Adipose tissue (tissue), 3 donors: ENCODE data around the gene RBMS1. TPM values are rescaled to one million over a fixed set of nuclear protein-coding genes. Genes with fewer than 3 reads are reported as not detected.

Source experiments
- H3K27ac ChIP-seq: one replicate; pipeline ENCODE4 v1.5.1; 2013; ENCODE audit warnings: low read depth, low read length
- WGBS, 3 donors: extraction: QIAGEN DNeasy Blood & Tissue Kit; methylation state at CpG; one replicate each; pipeline ENCODE4 v1.1.7; 2013; 5-methylcytosine and 5-hydroxymethylcytosine counted together
- polyA plus RNA-seq, 3 donors: library from polyadenylated mRNA; stranded (reverse); fragments of 200-250 nt; gene quantifications; one replicate each; pipeline ENCODE4 v1.2.3, GENCODE V29; 2013
- donor health status: healthy with polysubstance abuse.
- donor health status: Bipolar disorder and iron deficiency.
- donor health status: healthy.

RBMS1 gene
- polyA plus RNA-seq, 3 donors: 8.5 to 75.7 (median 67.0) TPM

DNA sequence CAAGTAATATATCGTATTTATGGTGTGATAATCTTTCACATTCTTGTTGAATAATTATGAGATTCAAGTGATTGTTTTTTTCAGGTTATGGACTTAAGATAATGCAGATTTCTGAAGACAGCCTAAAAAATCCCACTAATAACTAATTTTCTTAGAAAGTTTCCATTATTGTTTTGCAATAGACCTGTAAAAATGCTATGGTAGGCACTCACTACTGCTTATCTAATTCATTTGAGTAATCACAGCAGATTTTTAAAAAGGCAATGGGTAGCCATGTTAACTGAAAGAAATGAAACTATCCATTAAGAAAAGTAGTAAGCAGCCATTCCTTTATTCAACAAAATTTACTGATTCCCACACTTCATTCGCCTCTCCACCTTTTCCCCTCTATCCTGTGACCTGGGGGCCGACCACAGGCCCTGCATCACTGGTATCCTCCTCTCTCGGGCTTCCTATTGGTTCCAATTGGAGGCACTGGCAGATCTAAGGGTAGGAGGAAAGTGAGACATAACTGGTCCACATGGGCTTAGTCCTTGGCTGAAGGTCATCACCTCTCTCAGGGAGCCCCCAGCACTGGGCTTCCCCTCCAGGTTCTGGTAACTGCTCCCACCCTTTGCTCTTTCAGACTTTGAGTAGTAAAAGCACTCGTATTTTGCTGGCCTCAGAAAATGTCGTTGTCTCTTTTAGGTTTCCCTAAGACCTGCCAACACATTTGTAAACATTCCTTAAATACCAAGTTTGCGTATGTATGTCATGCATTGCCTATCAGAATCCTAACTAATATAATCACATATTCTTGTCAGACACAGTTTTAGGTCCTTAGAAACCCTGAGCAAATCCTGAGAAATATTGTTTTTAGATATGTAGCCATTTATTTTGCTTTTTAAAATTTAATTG lies 18.5 kb downstream of the RBMS1 start:
- WGBS, 3 donors: 85 to 87% (median 87%) methylated on average over 7 of the region's 7 CpGs

GRCh38 chr2:160474319-160474645 lies 19.3 kb downstream of the RBMS1 start:
- no peak overlapping the region for H3K27ac ChIP-seq
- WGBS, 3 donors: 74 to 79% (median 77%) methylated on average over 6 of the region's 6 CpGs

More for the DNA sequence above, 18.5 kb downstream of the RBMS1 start:
- no peak overlapping the region for H3K27ac ChIP-seq

GRCh38 chr2:160473468-160474318 lies 19.9 kb downstream of the RBMS1 start:
- 61 to 72% (median 63%) methylated on average over 2 of the region's 2 CpGs for WGBS, 3 donors
- H3K27ac ChIP-seq: no peak overlapping the region

DNA sequence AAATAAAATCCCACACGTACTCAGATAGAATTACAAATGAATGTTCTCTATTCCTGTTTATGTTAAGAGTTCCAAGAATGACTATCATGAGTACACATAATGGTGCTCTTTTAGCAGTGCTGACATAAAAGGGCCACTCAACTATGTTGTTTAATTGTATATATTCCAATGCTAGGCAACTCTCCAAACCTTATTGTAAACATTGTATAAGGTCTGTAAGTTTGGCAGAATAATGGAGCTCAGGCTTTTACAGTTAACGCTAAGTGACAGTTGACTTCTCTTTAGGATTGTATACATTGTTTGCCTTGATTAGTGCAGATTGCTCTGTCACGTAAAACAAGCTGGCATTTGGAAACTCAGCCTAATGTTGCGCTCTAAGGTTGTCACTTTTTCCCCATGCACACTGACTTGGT lies 20.8 kb downstream of the RBMS1 start:
- WGBS, 3 donors: 63 to 77% (median 70%) methylated on average over 4 of the region's 4 CpGs
- H3K27ac ChIP-seq: no peak overlapping the region

GRCh38 chr2:160471950-160472349 lies 21.7 kb downstream of the RBMS1 start:
- 51 to 90% (median 72%) methylated on average over 3 of the region's 3 CpGs for WGBS, 3 donors
- H3K27ac ChIP-seq: no peak overlapping the region

DNA sequence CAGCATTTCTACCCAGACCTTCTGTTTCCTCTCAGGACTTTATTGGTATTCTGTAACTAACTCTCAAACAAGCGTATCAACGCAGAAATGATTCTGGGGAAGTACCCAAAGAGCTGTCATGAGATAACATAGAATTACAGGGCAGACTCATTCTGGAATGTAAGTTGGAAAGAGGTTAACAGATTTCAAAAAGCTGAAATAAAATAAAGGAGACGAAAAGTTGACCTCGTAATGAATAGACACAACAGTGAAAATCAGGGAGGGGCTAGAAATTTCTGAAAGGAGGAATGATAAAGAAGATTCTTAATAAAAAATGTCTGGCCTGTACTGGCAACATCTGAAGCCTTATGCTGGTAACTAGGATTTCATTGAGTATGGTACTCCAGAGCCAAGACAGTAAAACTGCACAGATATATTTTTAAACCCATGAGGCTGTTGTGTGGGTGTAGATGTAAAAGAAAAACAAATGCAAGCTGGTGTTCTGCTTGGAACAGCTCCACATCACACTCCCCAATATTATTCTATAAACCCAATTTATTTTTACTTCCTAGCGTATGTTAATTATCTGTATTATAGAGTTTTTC lies 23.9 kb downstream of the RBMS1 start:
- peak overlapping the region; percentile 26 for H3K27ac ChIP-seq
- WGBS, 3 donors: 68 to 88% (median 70%) methylated on average over 5 of the region's 5 CpGs

- WGBS, 3 donors: 77 to 90% (median 82%) methylated on average over 6 of the region's 6 CpGs
These were observed 24.4 kb downstream of the RBMS1 start for GRCh38 chr2:160469164-160469563.

DNA sequence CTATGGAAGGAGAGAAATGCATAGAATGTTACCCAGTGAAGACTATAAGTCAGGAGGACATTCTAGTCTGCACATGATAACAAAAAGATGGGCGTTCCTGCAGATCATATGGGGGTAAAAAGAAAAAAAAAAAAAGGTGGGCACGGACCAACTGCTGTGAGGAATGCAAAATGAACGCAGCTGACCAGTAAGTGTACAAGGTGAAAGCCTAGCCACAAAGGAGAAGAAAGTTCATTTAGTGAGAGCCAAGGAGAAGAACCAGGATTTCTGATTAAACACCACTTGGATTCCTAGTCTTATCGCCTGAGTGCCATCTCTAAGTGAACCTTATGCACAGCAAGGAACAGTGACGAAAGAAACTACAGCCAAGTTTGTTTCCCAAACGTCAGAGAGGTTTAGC lies 26.5 kb downstream of the RBMS1 start:
- H3K27ac ChIP-seq: no peak overlapping the region
- WGBS, 3 donors: 88 to 94% (median 94%) methylated on average over 6 of the region's 6 CpGs

More at GRCh38 chr2:160469164-160469563, 24.4 kb downstream of the RBMS1 start:
- H3K27ac ChIP-seq: peak overlapping the region; percentile 26

DNA sequence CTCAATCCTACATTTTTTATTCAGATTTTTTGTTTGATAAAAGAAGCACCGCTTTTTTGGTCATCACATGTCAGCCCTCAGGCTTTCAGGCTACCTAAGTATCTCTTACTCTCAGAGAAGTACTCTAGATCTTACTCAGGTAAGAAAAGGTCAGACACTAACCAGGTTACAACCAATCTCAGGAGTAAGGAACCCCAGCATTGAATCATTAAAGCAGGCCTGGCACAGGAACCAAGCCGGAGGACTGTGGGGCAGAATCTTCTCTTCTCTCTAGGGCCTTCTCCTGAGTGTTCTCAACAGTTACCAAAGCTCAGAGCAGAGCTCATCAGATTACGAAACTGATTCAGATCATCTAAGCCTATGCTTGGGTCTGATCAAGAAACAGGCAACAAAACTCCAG lies 28.2 kb downstream of the RBMS1 start:
- 75 to 97% (median 89%) methylated on average over 3 of the region's 3 CpGs for WGBS, 3 donors
- H3K27ac ChIP-seq: no peak overlapping the region

GRCh38 chr2:160465002-160465401 lies 28.6 kb downstream of the RBMS1 start:
- no peak overlapping the region for H3K27ac ChIP-seq
- WGBS, 3 donors: 74 to 76% (median 74%) methylated on average over 2 of the region's 2 CpGs

- WGBS, 3 donors: 86 to 94% (median 88%) methylated on average over 2 of the region's 2 CpGs
- H3K27ac ChIP-seq: no peak overlapping the region
These were observed 29.6 kb downstream of the RBMS1 start for GRCh38 chr2:160464017-160464416.

- no peak overlapping the region for H3K27ac ChIP-seq
- 97 to 99% (median 98%) methylated on average over 9 of the region's 9 CpGs for WGBS, 3 donors
These were observed 30.4 kb downstream of the RBMS1 start for GRCh38 chr2:160463245-160463644.

DNA sequence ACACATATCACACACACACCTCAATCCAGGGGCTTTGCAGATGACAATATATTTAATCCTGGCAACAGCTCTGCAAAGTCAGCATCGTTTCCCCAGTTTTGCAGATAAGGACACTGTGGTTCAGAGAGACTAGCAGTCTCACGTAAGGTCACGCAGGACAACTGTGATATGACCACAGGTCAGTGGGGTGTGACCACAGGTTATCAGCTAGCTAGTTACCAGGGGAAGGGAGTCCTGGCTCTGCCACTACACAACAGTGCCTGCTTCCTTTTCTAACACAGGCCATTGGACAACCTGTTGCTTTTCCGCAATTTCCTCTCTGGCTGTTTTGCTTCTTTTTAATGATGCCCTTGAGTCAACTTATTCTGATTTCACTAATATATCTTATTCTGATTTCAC lies 33.3 kb downstream of the RBMS1 start:
- no peak overlapping the region for H3K27ac ChIP-seq
- WGBS, 3 donors: 86 to 92% (median 88%) methylated on average over 4 of the region's 4 CpGs

- 42 to 63% (median 61%) methylated on average over 1 of the region's 1 CpG for WGBS, 3 donors
- H3K27ac ChIP-seq: no peak overlapping the region
These were observed 33.9 kb downstream of the RBMS1 start for GRCh38 chr2:160459538-160460332.

GRCh38 chr2:160458718-160459453 lies 34.7 kb downstream of the RBMS1 start:
- WGBS, 3 donors: 82 to 90% (median 89%) methylated on average over 10 of the region's 10 CpGs

DNA sequence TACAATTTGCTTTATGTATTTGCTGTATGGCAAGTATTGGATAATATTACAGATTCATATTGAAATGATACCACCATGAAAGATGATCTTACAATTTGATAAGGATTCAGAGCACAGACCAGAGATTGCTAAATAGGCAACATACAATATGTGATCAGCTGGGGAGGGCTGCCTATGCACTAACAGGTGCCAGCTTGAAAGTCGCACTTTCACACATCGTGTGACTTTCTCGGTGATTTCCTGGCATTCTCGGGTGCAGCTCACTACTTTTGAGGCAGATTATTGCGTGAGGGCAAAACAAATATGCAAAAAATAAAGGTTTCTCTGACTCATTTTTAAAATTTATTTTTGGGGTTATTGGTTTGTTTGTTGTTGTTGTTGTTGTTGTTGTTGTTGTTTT lies 36.0 kb downstream of the RBMS1 start:
- no peak overlapping the region for H3K27ac ChIP-seq
- WGBS, 3 donors: 94 to 100% (median 95%) methylated on average over 5 of the region's 5 CpGs

More at GRCh38 chr2:160458718-160459453, 34.7 kb downstream of the RBMS1 start:
- no peak overlapping the region for H3K27ac ChIP-seq

DNA sequence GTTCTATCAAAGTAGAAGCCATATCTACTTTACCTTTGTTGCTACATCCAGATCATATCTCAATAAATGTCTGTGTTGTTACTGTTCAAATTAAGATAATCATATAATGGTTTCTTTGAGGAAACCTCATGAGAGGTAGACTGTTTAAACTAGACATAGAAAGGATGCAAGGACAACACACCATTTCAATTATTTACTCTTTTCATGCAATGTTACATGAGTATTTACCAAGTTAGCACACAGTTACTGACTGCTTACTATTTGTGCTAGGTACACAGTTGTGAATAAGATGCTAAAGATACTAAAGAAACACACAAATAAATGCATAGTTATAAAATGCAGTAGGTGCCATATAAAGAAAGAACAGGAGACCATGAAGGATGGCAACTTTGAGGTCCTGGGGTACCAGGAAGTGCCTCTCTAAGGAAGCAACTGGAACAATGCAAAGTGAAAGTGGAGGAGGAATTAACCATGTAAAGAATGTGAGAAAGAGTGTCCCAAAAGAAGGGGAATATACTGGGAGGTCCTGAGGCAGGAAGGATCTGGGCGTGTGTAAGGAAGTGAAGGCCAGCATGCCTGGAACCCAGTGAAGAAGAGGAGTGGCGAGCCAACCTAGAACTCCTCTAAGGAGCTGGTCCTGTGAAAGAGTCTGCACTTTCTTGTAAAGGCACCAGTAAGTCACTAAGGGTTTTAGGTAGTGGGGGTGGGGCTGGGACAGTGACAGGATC lies 39.4 kb downstream of the RBMS1 start:
- 70 to 81% (median 78%) methylated on average over 2 of the region's 2 CpGs for WGBS, 3 donors
- no peak overlapping the region for H3K27ac ChIP-seq
